Measurements from ENCODE around the gene LCMT2. TPM values are rescaled to one million over a fixed set of nuclear protein-coding genes. Genes with fewer than 3 reads are reported as not detected.

The LCMT2 gene
- total and polyA plus RNA-seq, 8 donors: 6.9 to 10.9 (median 9.0) TPM

DNA sequence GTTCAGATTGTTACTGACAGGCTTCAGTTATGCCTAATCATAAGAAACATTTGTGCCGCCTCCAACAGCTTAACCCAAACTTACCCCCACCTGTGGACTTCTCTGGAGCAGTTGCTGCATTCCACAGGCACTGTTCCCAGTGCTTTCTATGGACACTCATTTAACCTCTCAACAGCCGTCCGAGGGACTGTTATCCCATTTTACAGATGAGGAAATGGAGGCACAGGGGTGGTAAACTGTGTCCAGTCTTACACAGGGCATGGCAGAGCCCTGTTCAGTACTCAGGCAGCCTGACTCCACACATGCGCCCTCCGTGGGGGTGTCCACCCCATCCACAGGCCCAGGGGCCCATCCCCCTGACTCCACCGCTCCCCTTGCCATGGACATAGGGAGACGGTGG lies 49.4 kb downstream of the LCMT2 start:
- Histone ChIP-seq H3K27ac (no peak overlapping the region), H3K9me3 (no peaks in the 10 kb centered on the region), H3K27me3 (peaks cover 0 to 17% of the 10 kb centered on the region in 2 donors), H3K36me3 (no peaks in the 10 kb centered on the region), H3K4me3 (no peak overlapping the region), H3K4me1 (peaks cover 0 to 13% of the 10 kb centered on the region in 2 donors)
- DNase-seq: no peak
- TF ChIP-seq, protein P1, sequence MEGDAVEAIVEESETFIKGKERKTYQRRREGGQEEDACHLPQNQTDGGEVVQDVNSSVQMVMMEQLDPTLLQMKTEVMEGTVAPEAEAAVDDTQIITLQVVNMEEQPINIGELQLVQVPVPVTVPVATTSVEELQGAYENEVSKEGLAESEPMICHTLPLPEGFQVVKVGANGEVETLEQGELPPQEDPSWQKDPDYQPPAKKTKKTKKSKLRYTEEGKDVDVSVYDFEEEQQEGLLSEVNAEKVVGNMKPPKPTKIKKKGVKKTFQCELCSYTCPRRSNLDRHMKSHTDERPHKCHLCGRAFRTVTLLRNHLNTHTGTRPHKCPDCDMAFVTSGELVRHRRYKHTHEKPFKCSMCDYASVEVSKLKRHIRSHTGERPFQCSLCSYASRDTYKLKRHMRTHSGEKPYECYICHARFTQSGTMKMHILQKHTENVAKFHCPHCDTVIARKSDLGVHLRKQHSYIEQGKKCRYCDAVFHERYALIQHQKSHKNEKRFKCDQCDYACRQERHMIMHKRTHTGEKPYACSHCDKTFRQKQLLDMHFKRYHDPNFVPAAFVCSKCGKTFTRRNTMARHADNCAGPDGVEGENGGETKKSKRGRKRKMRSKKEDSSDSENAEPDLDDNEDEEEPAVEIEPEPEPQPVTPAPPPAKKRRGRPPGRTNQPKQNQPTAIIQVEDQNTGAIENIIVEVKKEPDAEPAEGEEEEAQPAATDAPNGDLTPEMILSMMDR (IDR thresholded peaks at IDR 0.05): no peak
- intact Hi-C loops (cut with DNase I): no loop called here
- ATAC-seq: no peak

DNA sequence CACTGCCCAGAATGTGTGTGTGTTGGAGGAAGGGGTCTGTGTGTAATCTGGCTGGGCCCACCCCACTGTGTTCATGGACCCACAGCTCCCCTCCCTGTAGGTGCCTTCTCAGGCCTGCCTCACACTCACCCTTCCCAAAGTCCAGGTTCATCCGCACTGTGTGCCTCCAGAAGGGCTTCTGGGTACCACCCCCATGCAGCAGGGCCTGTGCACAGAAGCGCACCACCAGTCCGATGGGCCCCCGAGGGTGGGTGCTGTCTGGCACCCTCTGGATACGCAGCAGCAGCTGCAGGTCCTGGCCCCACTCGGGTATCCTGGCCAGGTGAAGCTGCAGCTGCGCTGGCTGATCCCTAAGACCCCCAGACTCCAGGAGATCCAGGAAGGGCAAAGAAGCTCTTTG lies 50.9 kb downstream of the LCMT2 start:
- no peak for DNase-seq
- H3K27me3 ChIP-seq: peaks cover 0 to 24% of the 10 kb centered on the region in 2 donors
- H3K27ac ChIP-seq: no peak overlapping the region
- peaks cover 0 to 4% of the 10 kb centered on the region in 2 donors for H3K4me1 ChIP-seq
- no peak overlapping the region for H3K4me3 ChIP-seq
- H3K9me3 ChIP-seq: no peaks in the 10 kb centered on the region
- intact Hi-C loops (cut with DNase I): loop anchor here in 1 of 2 donors (10.0 kb wide), 1 partner anchor 55 kb away; the partner anchor contains the start of gene EPB42
- TF ChIP-seq, protein P1 (IDR thresholded peaks at IDR 0.05): no peak
- H3K36me3 ChIP-seq: no peaks in the 10 kb centered on the region
- ATAC-seq: no peak

DNA sequence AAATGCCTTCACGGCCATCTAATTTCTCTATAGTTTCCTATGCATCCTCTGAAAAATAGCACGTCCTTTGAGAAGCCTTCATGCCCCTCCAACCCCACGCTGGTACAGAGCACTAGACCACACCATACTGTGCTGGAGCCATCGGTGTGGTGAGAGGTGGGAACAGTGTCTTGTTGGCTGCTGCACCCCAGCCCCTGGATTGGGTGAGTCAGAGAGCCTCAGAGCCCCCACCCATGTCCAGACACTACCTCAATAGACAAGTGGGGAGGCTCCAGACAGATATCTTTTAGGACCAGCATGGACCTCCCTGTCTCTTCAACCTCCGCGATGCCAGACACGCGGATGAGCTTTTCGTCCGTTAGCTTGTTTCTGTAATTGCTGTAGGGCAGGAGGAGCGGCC lies 51.5 kb downstream of the LCMT2 start:
- TF ChIP-seq, protein P1 (IDR thresholded peaks at IDR 0.05): no peak
- DNase-seq (no peak), ATAC-seq (no peak)
- H3K4me1 ChIP-seq: no peaks in the 10 kb centered on the region
- no peaks in the 10 kb centered on the region for H3K36me3 ChIP-seq
- H3K27ac ChIP-seq: no peak overlapping the region
- H3K27me3 ChIP-seq: peaks cover 0 to 28% of the 10 kb centered on the region in 2 donors
- H3K4me3 ChIP-seq: no peak overlapping the region
- H3K9me3 ChIP-seq: no peaks in the 10 kb centered on the region
- intact Hi-C loops (cut with DNase I): loop anchor here in 1 of 2 donors (10.0 kb wide), 1 partner anchor 54 kb away; the partner anchor contains the start of gene EPB42

DNA sequence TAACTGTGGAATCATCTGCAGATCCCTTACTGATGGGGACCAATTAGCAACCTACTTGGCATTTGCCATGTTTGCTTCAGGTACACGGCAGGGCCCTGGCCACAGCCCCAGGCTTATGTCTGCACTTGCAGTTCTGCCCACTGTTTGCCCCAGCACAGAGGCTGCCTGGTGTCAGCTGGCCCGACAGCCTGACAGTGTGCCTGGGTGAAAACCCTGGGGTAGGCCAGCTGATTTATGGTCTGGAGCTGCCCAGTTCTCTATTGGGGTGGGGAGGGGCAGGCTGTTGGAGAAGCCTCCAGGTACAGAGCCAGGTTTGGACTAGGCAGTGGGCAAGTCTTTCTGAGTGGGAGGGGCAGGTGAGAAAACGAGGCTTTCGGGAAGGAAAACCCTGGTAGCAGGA lies 52.5 kb downstream of the LCMT2 start:
- TF ChIP-seq, protein P1 (IDR thresholded peaks at IDR 0.05): no peak

DNA sequence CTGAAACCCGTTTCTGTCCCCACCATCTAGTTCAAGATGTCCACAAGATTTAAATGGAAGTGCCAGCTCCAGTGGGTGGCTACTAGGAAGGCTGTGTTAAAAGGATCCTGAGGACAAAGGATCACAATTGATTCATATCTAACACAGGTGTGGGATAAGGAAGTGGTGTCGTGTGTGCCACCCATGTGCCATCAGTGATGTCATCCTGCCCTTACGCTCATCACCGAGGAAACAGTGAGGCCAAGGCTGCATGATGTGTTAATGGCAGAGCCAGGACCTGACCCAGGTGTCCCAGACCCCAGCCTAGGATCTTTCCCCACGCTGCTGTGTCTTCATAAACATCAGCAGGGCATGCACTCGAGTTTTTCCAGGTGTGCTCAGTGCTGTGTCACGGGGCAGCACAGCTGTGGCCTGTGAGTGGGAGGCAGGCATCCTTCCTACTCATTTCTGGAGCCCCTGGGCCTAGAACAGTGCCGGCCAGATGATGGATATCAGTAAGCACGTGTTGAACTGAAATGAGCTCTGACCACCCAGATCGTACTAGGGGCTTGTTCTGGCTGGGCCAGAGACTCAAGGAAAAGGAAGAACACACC lies 53.0 kb downstream of the LCMT2 start:
- intact Hi-C loops (cut with DNase I): loop anchor here in 1 of 2 donors (10.0 kb wide), 1 partner anchor 53 kb away; the partner anchor contains the start of gene EPB42

More for the DNA sequence above, 52.5 kb downstream of the LCMT2 start:
- ATAC-seq: no peak
- intact Hi-C loops (cut with DNase I): loop anchor here in 1 of 2 donors (10.0 kb wide), 1 partner anchor 53 kb away; the partner anchor contains the start of gene EPB42
- Histone ChIP-seq H3K9me3 (no peaks in the 10 kb centered on the region), H3K4me3 (no peak overlapping the region), H3K27ac (no peak overlapping the region), H3K27me3 (peaks cover 0 to 28% of the 10 kb centered on the region in 2 donors), H3K4me1 (no peaks in the 10 kb centered on the region), H3K36me3 (no peaks in the 10 kb centered on the region)
- DNase-seq: no peak

More for the DNA sequence above, 53.0 kb downstream of the LCMT2 start:
- TF ChIP-seq, protein P1 (IDR thresholded peaks at IDR 0.05): no peak
- DNase-seq: no peak
- Histone ChIP-seq H3K36me3 (no peaks in the 10 kb centered on the region), H3K9me3 (peaks cover 0 to under 1% of the 10 kb centered on the region in 2 donors), H3K27me3 (peaks cover 0 to 28% of the 10 kb centered on the region in 2 donors), H3K4me3 (no peak overlapping the region), H3K4me1 (no peaks in the 10 kb centered on the region), H3K27ac (no peak overlapping the region)
- no peak for ATAC-seq
